ENCODE measurements around the gene LPP.

- TF ChIP-seq POLR2A (IDR thresholded peaks at IDR 0.05) (no peak), CTCF (IDR thresholded peaks at IDR 0.05) (no peak)
Measured at GRCh38 chr3:188255190-188255589, 101.2 kb downstream of the LPP start.

Measured in tibial nerve (tissue), 3 donors.